ENCODE measurements around the gene LZTS2.

The LZTS2 gene

GRCh38 chr10:100998991-100999741 is 442 bp upstream of the LZTS2 start:
- peak; percentile 68 for TF ChIP-seq CTCF (IDR thresholded peaks at IDR 0.05; ENCODE audit: control insufficient read depth, extremely low read depth, insufficient read depth)
- peak overlapping the region; percentile 62 for H3K4me3 ChIP-seq (ENCODE audit: low read depth, low read length)
- no peak for DNase-seq (ENCODE audit: low read depth)

GRCh38 chr10:101000127-101000914 is 713 bp downstream of the LZTS2 start:
- no peak for DNase-seq (ENCODE audit: low read depth)
- H3K4me3 ChIP-seq (ENCODE audit: low read depth, low read length): peak overlapping the region; percentile 55
- TF ChIP-seq CTCF (IDR thresholded peaks at IDR 0.05; ENCODE audit: control insufficient read depth, extremely low read depth, insufficient read depth): no peak

GRCh38 chr10:101000915-101001658 is 1.5 kb downstream of the LZTS2 start:
- peak overlapping the region; percentile 55 for H3K4me3 ChIP-seq (ENCODE audit: low read depth, low read length)
- no peak for TF ChIP-seq CTCF (IDR thresholded peaks at IDR 0.05; ENCODE audit: control insufficient read depth, extremely low read depth, insufficient read depth)

GRCh38 chr10:101001659-101002035 is 2.0 kb downstream of the LZTS2 start:
- no peak for TF ChIP-seq CTCF (IDR thresholded peaks at IDR 0.05; ENCODE audit: control insufficient read depth, extremely low read depth, insufficient read depth)
- DNase-seq (ENCODE audit: low read depth): no peak
- H3K4me3 ChIP-seq (ENCODE audit: low read depth, low read length): no peak overlapping the region

More at GRCh38 chr10:101000915-101001658, 1.5 kb downstream of the LZTS2 start:
- no peak for DNase-seq (ENCODE audit: low read depth)

- TF ChIP-seq CTCF (IDR thresholded peaks at IDR 0.05; ENCODE audit: control insufficient read depth, extremely low read depth, insufficient read depth): no peak
- H3K4me3 ChIP-seq (ENCODE audit: low read depth, low read length): no peak overlapping the region
- DNase-seq (ENCODE audit: low read depth): no peak
Measured at GRCh38 chr10:101002456-101002855, 2.8 kb downstream of the LZTS2 start.

- TF ChIP-seq CTCF (IDR thresholded peaks at IDR 0.05; ENCODE audit: control insufficient read depth, extremely low read depth, insufficient read depth): no peak
- DNase-seq (ENCODE audit: low read depth): no peak
- no peak overlapping the region for H3K4me3 ChIP-seq (ENCODE audit: low read depth, low read length)
Measured at GRCh38 chr10:101003639-101004206, 4.1 kb downstream of the LZTS2 start.

All from LNCaP clone FGC (cell line).